Glomerular endothelial cell (primary cell): ENCODE measurements around the gene ABLIM1. TPM values are rescaled to one million over a fixed set of nuclear protein-coding genes. Genes with fewer than 3 reads are reported as not detected.
A peak's percentile ranks its signal among the peaks of the same experiment; 100 is the strongest.

ENCODE experiments used
- DNase-seq: peaks from one replicate; pipeline ENCODE4 v3.0.0-alpha.2; 2011; ENCODE audit warnings: low read depth, low spot score; ENCODE audit errors: extremely low read depth
- total RNA-seq: library from RNA; depleted of rRNA; stranded (reverse); fragments of >200 nt; gene quantifications from 2 replicates; pipeline ENCODE4 v1.2.3, GENCODE V29; 2015

ABLIM1 gene
- total RNA-seq, 1 donor from 2014 or later = 87.4 TPM

GRCh38 chr10:114551636-114551972, 106.5 kb downstream of the ABLIM1 start:
- DNase-seq = no peak

GRCh38 chr10:114550756-114551635, 107.1 kb downstream of the ABLIM1 start:
- DNase-seq = peak; percentile 47

- no peak for DNase-seq
These were observed 109.4 kb downstream of the ABLIM1 start for GRCh38 chr10:114548662-114549061.

GRCh38 chr10:114547514-114547913, 110.6 kb downstream of the ABLIM1 start:
- no peak for DNase-seq

- no peak for DNase-seq
These were observed 111.0 kb downstream of the ABLIM1 start for GRCh38 chr10:114547056-114547455.

GRCh38 chr10:114545819-114546218, 112.3 kb downstream of the ABLIM1 start:
- no peak for DNase-seq

- DNase-seq = no peak
These were observed 113.0 kb downstream of the ABLIM1 start for GRCh38 chr10:114545071-114545470.

- no peak for DNase-seq
These were observed 113.9 kb downstream of the ABLIM1 start for GRCh38 chr10:114544045-114544659.

- no peak for DNase-seq
These were observed 114.6 kb downstream of the ABLIM1 start for GRCh38 chr10:114543456-114543855.

- no peak for DNase-seq
These were observed 115.7 kb downstream of the ABLIM1 start for GRCh38 chr10:114542373-114542772.

GRCh38 chr10:114541797-114542160, 116.3 kb downstream of the ABLIM1 start:
- no peak for DNase-seq

- no peak for DNase-seq
These were observed 116.8 kb downstream of the ABLIM1 start for GRCh38 chr10:114541081-114541796.

GRCh38 chr10:114540236-114540635, 117.8 kb downstream of the ABLIM1 start:
- no peak for DNase-seq

GRCh38 chr10:114539623-114540022, 118.5 kb downstream of the ABLIM1 start:
- DNase-seq = no peak

GRCh38 chr10:114538181-114538906, 119.7 kb downstream of the ABLIM1 start:
- DNase-seq = no peak

GRCh38 chr10:114537736-114538135, 120.3 kb downstream of the ABLIM1 start:
- no peak for DNase-seq

- DNase-seq = no peak
These were observed 123.5 kb downstream of the ABLIM1 start for GRCh38 chr10:114534571-114534981.

GRCh38 chr10:114532226-114532625, 125.8 kb downstream of the ABLIM1 start:
- no peak for DNase-seq

GRCh38 chr10:114526504-114527238, 131.4 kb downstream of the ABLIM1 start:
- no peak for DNase-seq

GRCh38 chr10:114526126-114526503, 132.0 kb downstream of the ABLIM1 start:
- no peak for DNase-seq
